Testis (tissue), 3 donors: ENCODE data around the gene ZBTB18. TPM values are rescaled to one million over a fixed set of nuclear protein-coding genes. Genes with fewer than 3 reads are reported as not detected.

Experiments used
- DNase-seq: peaks from one replicate; pipeline ENCODE4 v3.0.0-alpha.2; 2019
- H3K27ac ChIP-seq, 2 donors: fragments of 200-600 bp; sonication (generic); one replicate each; pipeline ENCODE4 v1.5.1; 2019
- H3K27me3 ChIP-seq: fragments of 200-600 bp; sonication (generic); one replicate; pipeline ENCODE4 v1.5.1; 2019
- H3K36me3 ChIP-seq: fragments of 200-600 bp; sonication (generic); one replicate; pipeline ENCODE4 v1.5.1; 2017; ENCODE audit warnings: low read depth; ENCODE audit errors: missing control alignments
- H3K4me1 ChIP-seq: fragments of 200-600 bp; sonication (generic); one replicate; pipeline ENCODE4 v1.5.1; 2019
- H3K4me3 ChIP-seq, 2 donors: fragments of 200-600 bp; sonication (generic); one replicate each; pipeline ENCODE4 v1.5.1; 2017 to 2019
- H3K9me3 ChIP-seq: fragments of 200-600 bp; sonication (generic); one replicate; pipeline ENCODE4 v1.5.1; 2017
- CTCF ChIP-seq, 3 experiments: fragments of 450-650 bp in 2 of 3; fragments of 200-600 bp in 1 of 3; sonication (generic) in 1 of 3; IDR thresholded peaks; one replicate each; pipeline ENCODE4 v1.5.1; 2016 to 2019; ENCODE audit warnings: antibody characterized with exemption in 3 of 3, mild to moderate bottlenecking in 2 of 3, moderate library complexity in 1 of 3
- POLR2A ChIP-seq: fragments of 450-650 bp; IDR thresholded peaks from one replicate; pipeline ENCODE4 v1.6.1; 2017; ENCODE audit warnings: antibody characterized with exemption, mild to moderate bottlenecking, moderate library complexity
- WGBS, 2 donors: methylation state at CpG; one replicate each; pipeline ENCODE4 v1.1.5; 2018; 5-methylcytosine and 5-hydroxymethylcytosine counted together
- intact Hi-C: fragments of 100-400 bp; cut with DNase I; formaldehyde crosslinking; loops from one replicate; pipeline ENCODE4 v1.15.1; 2023; ENCODE audit warnings: low total_unique reads
- polyA plus RNA-seq: library from polyadenylated mRNA; stranded (reverse); fragments of 350-450 nt; fragmentation: Illumina TruSeq; extraction: RNeasy Lipid Tissue Mini Kit (QIAGEN cat#74804); gene quantifications from one replicate; pipeline ENCODE4 v1.2.3, GENCODE V29; 2014; ENCODE audit warnings: low read depth, low replicate concordance; ENCODE audit not compliant: insufficient read depth
- total RNA-seq, 2 donors: library from RNA; depleted of rRNA; stranded (reverse); fragments of >200 nt; gene quantifications; one replicate each; pipeline ENCODE4 v1.2.3, GENCODE V29; 2016

Gene ZBTB18
- total and polyA plus RNA-seq, 3 donors from 2014 or later, result 45.0 to 61.9 (median 54.3) TPM

GRCh38 chr1:244096691-244097090, 45.6 kb downstream of the ZBTB18 start:
- intact Hi-C loops, result no loop called here
- H3K27ac ChIP-seq, result no peak overlapping the region

GRCh38 chr1:244097523-244098405, 46.7 kb downstream of the ZBTB18 start:
- no peak for DNase-seq
- whole genome bisulfite sequencing, 2 donors, result 57 to 64% methylated on average over 7 of the region's 7 CpGs

More at GRCh38 chr1:244096691-244097090, 45.6 kb downstream of the ZBTB18 start:
- no peaks in the 10 kb centered on the region for H3K27me3 ChIP-seq
- TF ChIP-seq CTCF (IDR thresholded peaks at IDR 0.05), result no peak
- no peak for TF ChIP-seq POLR2A
- no peaks in the 10 kb centered on the region for H3K36me3 ChIP-seq
- WGBS, 2 donors, result 83 to 91% methylated on average over 5 to 9 of the region's 9 CpGs
- no peaks in the 10 kb centered on the region for H3K9me3 ChIP-seq
- H3K4me1 ChIP-seq, result no peaks in the 10 kb centered on the region
- no peak overlapping the region for H3K4me3 ChIP-seq
- DNase-seq, result no peak

GRCh38 chr1:244099258-244099930, 48.3 kb downstream of the ZBTB18 start:
- H3K9me3 ChIP-seq, result no peaks in the 10 kb centered on the region
- no peaks in the 10 kb centered on the region for H3K36me3 ChIP-seq
- no peaks in the 10 kb centered on the region for H3K27me3 ChIP-seq
- TF ChIP-seq POLR2A, result no peak
- TF ChIP-seq CTCF (IDR thresholded peaks at IDR 0.05), result no peak
- H3K4me3 ChIP-seq, result no peak overlapping the region
- intact Hi-C loops, result no loop called here
- DNase-seq, result no peak
- no peak overlapping the region for H3K27ac ChIP-seq
- WGBS, 2 donors, result 44 to 45% methylated on average over 19 of the region's 19 CpGs
- H3K4me1 ChIP-seq, result no peaks in the 10 kb centered on the region

More at GRCh38 chr1:244097523-244098405, 46.7 kb downstream of the ZBTB18 start:
- H3K27ac ChIP-seq, result no peak overlapping the region
- H3K4me3 ChIP-seq, result no peak overlapping the region
- intact Hi-C loops, result no loop called here
- no peaks in the 10 kb centered on the region for H3K27me3 ChIP-seq
- H3K9me3 ChIP-seq, result no peaks in the 10 kb centered on the region
- no peak for TF ChIP-seq CTCF (IDR thresholded peaks at IDR 0.05)
- TF ChIP-seq POLR2A, result no peak
- no peaks in the 10 kb centered on the region for H3K4me1 ChIP-seq
- no peaks in the 10 kb centered on the region for H3K36me3 ChIP-seq

GRCh38 chr1:244100276-244100675, 49.2 kb downstream of the ZBTB18 start:
- Histone ChIP-seq H3K27ac (no peak overlapping the region), H3K4me1 (no peaks in the 10 kb centered on the region), H3K9me3 (no peaks in the 10 kb centered on the region), H3K4me3 (no peak overlapping the region), H3K36me3 (no peaks in the 10 kb centered on the region), H3K27me3 (no peaks in the 10 kb centered on the region)
- intact Hi-C loops, result no loop called here
- 33 to 36% methylated on average over 5 of the region's 5 CpGs for WGBS, 2 donors
- DNase-seq, result no peak
- TF ChIP-seq CTCF (IDR thresholded peaks at IDR 0.05) (no peak), POLR2A (no peak)
